Muscle layer of colon (tissue), 2 donors: ENCODE measurements around the gene DIS3L2.

Experiments
- H3K27ac ChIP-seq: one replicate; pipeline ENCODE4 v1.7.0; 2013; ENCODE audit warnings: low read depth, mild to moderate bottlenecking, low read length, moderate library complexity
- H3K27me3 ChIP-seq, 2 donors: one replicate each; pipeline ENCODE4 v1.7.0; 2013; ENCODE audit warnings: low read length in 2 of 2, mild to moderate bottlenecking in 2 of 2; ENCODE audit not compliant: insufficient read depth in 2 of 2, control insufficient read depth in 1 of 2
- H3K36me3 ChIP-seq: one replicate; pipeline ENCODE4 v1.7.0; 2013; ENCODE audit warnings: mild to moderate bottlenecking, low read length; ENCODE audit not compliant: insufficient read depth
- H3K4me1 ChIP-seq: one replicate; pipeline ENCODE4 v1.7.0; 2013; ENCODE audit warnings: mild to moderate bottlenecking, low read length; ENCODE audit not compliant: insufficient read depth
- H3K4me3 ChIP-seq, 2 donors: one replicate each; pipeline ENCODE4 v1.7.0; 2013; ENCODE audit warnings: low read length in 2 of 2, low read depth in 1 of 2, mild to moderate bottlenecking in 1 of 2, moderate library complexity in 1 of 2
- H3K9ac ChIP-seq: one replicate; pipeline ENCODE4 v1.7.0; 2013; ENCODE audit warnings: low read length
- H3K9me3 ChIP-seq: one replicate; pipeline ENCODE4 v1.7.0; 2013; ENCODE audit warnings: mild to moderate bottlenecking, low read length
- donor health status: abdominal sarcoma.
- donor health status: Adenocarcinoma of cecum.

Gene DIS3L2

GRCh38 chr2:232349546-232349945, 388.0 kb downstream of the DIS3L2 start:
- no peak overlapping the region for H3K27ac ChIP-seq
- no peak overlapping the region for H3K4me3 ChIP-seq
- no peak overlapping the region for H3K9ac ChIP-seq
- H3K27me3 ChIP-seq: peaks cover 26 to 53% of the 10 kb centered on the region in 2 donors
- H3K9me3 ChIP-seq: no peaks in the 10 kb centered on the region
- no peaks in the 10 kb centered on the region for H3K36me3 ChIP-seq
- H3K4me1 ChIP-seq: no peaks in the 10 kb centered on the region

DNA sequence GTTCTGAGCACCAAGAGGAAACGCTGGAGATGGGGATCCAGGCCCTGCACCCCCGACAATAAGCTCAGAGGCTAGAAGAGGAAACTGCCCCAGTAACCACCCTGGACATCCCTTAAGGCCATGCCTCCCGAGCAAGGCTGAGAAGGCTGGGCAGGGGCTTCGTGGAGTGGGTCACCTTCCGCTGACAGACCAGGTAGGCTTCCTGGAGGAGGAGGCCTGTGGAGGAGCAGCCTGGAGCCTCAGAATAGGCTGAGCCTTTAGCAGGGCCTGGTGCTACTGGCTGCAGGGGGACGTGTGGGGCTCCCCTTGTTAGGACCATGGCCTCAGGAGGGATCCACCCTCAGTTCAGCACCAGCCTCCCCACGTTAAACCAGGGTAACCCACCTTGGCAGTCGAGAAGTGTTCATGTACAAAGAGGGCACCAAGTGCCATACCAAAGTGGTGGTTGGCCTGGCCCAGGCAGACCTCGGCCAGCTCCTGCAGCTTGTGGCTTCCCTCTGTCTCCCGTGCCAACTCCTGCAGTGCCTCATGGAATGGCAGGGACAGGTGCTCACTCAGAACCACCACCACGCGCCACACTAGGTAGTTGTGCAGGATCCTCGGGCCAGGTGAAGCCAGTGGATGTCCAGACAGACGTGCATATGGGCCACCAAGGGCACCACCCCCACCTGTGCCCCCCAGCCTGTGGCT, 388.6 kb downstream of the DIS3L2 start:
- no peaks in the 10 kb centered on the region for H3K9me3 ChIP-seq
- H3K36me3 ChIP-seq: no peaks in the 10 kb centered on the region
- no peak overlapping the region for H3K4me3 ChIP-seq
- peaks cover 26 to 53% of the 10 kb centered on the region in 2 donors for H3K27me3 ChIP-seq
- no peak overlapping the region for H3K27ac ChIP-seq
- H3K4me1 ChIP-seq: no peaks in the 10 kb centered on the region
- no peak overlapping the region for H3K9ac ChIP-seq

DNA sequence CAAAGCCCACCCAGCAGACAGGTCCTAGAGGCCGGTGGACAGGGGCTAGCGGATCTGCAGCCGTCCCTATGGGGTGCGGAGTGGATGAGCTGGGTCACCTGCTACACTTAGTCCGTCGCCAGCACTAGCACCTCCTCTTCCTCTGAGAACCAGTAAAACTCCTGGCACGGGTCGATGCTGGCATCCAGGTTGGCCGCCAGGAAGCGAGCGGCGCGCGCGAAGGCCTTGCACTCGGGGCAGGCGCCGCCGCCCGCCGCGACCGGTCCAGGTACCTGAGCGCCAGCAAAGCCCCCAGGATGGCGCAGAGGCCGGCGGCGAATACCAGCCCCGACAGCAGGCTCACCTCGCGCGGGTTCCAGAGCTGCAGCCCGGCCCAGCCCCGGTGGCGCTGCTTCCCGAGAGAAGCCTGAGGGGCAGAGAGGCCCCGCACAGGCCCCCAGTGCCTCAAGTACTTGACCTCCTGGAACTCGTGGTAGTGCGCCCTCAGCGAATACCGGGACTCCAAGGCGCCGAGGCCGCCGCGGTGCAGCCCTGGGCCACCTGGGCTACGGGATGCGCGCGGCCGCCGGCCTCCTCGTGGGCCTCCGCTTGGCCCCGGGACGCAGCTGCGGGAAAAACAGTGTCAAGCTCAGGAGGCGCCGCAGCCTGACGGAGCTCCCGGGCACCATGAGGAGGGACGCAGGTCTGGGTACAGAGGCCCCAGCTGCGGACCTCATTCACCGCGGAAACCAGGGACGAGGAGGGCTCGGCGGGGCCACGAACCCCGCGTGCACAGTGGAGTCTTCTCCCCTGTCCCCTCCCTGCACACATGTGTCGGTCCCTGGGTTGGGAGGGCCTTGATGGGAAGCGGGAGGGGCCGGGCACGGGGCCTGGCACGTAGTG, 389.5 kb downstream of the DIS3L2 start:
- H3K27me3 ChIP-seq: peaks cover 26 to 53% of the 10 kb centered on the region in 2 donors
- no peak overlapping the region for H3K27ac ChIP-seq
- H3K4me1 ChIP-seq: no peaks in the 10 kb centered on the region
- no peak overlapping the region for H3K9ac ChIP-seq
- H3K36me3 ChIP-seq: no peaks in the 10 kb centered on the region
- no peaks in the 10 kb centered on the region for H3K9me3 ChIP-seq
- H3K4me3 ChIP-seq: no peak overlapping the region

DNA sequence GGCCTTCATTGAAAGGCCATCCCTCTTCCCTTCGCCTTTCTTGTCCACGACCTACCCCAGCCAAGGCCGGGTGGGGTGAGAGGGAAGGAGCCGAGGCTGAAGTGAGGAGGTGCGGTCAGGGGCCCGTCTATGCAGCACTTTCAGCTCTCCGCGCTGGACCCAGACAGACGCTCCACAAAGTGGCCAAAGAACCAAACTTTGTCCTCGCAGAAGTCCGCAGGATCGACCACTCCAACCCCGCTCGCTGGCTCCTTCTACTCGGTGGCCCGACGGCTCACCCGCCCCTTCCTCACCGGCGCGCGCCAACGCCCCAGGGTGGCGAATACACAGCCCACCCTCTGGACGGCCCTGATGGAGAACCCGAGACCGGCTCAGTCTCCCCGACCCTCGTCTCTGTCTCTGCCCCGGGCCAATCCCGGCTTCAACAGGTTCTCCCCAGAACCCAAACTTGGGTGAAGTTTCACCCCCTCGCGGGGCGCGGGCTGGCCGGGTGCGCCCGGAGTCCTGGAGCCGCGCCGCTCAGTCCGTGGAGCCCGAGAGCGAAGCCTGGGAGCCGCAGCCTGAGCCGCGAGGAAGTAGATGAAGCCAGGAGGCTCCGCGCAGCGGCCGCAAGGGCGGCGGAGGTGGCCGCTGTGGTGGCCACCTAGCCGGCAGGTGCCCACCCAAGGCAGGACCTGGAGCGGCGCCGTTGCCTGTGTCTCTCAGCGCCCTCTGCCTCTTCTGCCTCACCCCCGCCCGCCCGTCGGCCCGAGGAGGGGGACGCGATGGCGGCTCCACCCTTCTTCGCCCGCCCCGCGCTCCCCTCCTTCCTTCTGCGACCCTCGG, 390.4 kb downstream of the DIS3L2 start:
- Histone ChIP-seq H3K9ac (no peak overlapping the region), H3K36me3 (no peaks in the 10 kb centered on the region), H3K4me3 (no peak overlapping the region), H3K27me3 (peaks cover 26 to 53% of the 10 kb centered on the region in 2 donors), H3K4me1 (no peaks in the 10 kb centered on the region), H3K9me3 (no peaks in the 10 kb centered on the region), H3K27ac (no peak overlapping the region)

GRCh38 chr2:232352511-232353091, 391.1 kb downstream of the DIS3L2 start:
- no peaks in the 10 kb centered on the region for H3K36me3 ChIP-seq

DNA sequence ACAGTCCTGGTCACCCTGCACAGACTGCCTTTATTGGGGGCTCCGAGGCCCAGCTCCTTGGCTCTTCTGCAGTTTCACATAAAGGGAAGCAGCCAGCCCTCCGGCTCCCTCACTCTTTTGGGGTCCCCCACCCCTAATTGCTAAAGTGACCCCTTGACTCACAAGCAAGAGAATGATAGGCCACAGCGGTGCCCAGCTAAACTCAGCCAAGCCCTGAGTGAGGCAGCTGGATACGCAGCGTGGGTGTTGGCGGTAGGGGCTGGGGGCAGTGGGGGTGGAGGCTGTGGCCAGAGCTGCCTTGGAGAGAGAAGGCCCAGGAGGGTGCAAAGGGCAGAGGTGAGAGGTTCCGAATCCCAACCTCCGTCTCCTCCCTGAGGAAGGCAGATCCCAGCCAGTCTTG, 391.6 kb downstream of the DIS3L2 start:
- Histone ChIP-seq H3K27me3 (peaks cover 26 to 53% of the 10 kb centered on the region in 2 donors), H3K4me1 (no peaks in the 10 kb centered on the region), H3K4me3 (no peak overlapping the region), H3K9me3 (no peaks in the 10 kb centered on the region), H3K27ac (no peak overlapping the region), H3K9ac (no peak overlapping the region), H3K36me3 (no peaks in the 10 kb centered on the region)

More at GRCh38 chr2:232352511-232353091, 391.1 kb downstream of the DIS3L2 start:
- Histone ChIP-seq H3K9me3 (no peaks in the 10 kb centered on the region), H3K27me3 (peaks cover 26 to 53% of the 10 kb centered on the region in 2 donors), H3K4me1 (no peaks in the 10 kb centered on the region), H3K9ac (no peak overlapping the region), H3K27ac (no peak overlapping the region), H3K4me3 (no peak overlapping the region)

GRCh38 chr2:232353660-232354059, 392.1 kb downstream of the DIS3L2 start:
- peaks cover 26 to 53% of the 10 kb centered on the region in 2 donors for H3K27me3 ChIP-seq
- no peak overlapping the region for H3K4me3 ChIP-seq
- H3K9ac ChIP-seq: no peak overlapping the region
- H3K36me3 ChIP-seq: no peaks in the 10 kb centered on the region
- H3K27ac ChIP-seq: no peak overlapping the region
- no peaks in the 10 kb centered on the region for H3K4me1 ChIP-seq
- no peaks in the 10 kb centered on the region for H3K9me3 ChIP-seq

- H3K4me3 ChIP-seq: no peak overlapping the region
- no peaks in the 10 kb centered on the region for H3K36me3 ChIP-seq
- H3K27me3 ChIP-seq: peaks cover 26 to 50% of the 10 kb centered on the region in 2 donors
- no peaks in the 10 kb centered on the region for H3K9me3 ChIP-seq
- no peak overlapping the region for H3K9ac ChIP-seq
- H3K27ac ChIP-seq: no peak overlapping the region
- H3K4me1 ChIP-seq: no peaks in the 10 kb centered on the region
Measured at GRCh38 chr2:232354069-232354468, 392.6 kb downstream of the DIS3L2 start.

DNA sequence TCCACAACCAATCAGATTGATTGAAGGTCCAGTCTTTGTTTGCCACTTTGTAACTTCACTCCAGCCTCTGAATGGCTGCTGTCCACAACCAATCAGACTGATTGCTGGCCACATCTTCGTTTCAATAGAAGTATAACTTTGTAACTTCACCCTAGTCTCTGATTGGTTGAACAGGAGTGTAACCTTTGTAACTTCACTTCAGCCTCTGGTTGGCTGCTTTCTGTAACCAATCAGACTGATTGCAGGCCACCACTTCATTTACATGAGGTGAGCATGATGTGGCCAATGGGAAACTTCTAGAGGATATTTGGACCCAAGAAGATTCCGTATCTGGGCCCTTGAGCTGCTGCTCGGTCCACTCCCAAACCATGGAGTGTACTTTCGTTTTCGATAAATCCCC, 400.1 kb downstream of the DIS3L2 start:
- Histone ChIP-seq H3K4me1 (no peaks in the 10 kb centered on the region), H3K27me3 (no peaks in the 10 kb centered on the region), H3K9ac (no peak overlapping the region), H3K4me3 (no peak overlapping the region), H3K27ac (no peak overlapping the region), H3K36me3 (no peaks in the 10 kb centered on the region), H3K9me3 (no peaks in the 10 kb centered on the region)

- no peaks in the 10 kb centered on the region for H3K27me3 ChIP-seq
- H3K4me1 ChIP-seq: no peaks in the 10 kb centered on the region
- no peaks in the 10 kb centered on the region for H3K9me3 ChIP-seq
- no peaks in the 10 kb centered on the region for H3K36me3 ChIP-seq
- H3K27ac ChIP-seq: no peak overlapping the region
- H3K9ac ChIP-seq: no peak overlapping the region
- no peak overlapping the region for H3K4me3 ChIP-seq
Measured at GRCh38 chr2:232362174-232362900, 400.8 kb downstream of the DIS3L2 start.
